Smooth muscle cell (in vitro differentiated cells): ENCODE data around the gene ASB6. TPM values are rescaled to one million over a fixed set of nuclear protein-coding genes. Genes with fewer than 3 reads are reported as not detected.

ENCODE experiments used
- DNase-seq: peaks from one replicate; lab custom pipeline; 2025; ENCODE audit not compliant: unreplicated experiment; lab: John Stamatoyannopoulos, UW
- H2AFZ ChIP-seq: fragments of 200-600 bp; sonication (generic); 2 replicates; pipeline ENCODE4 v1.6.0; 2016; ENCODE audit warnings: antibody characterized with exemption, low read depth, mild to moderate bottlenecking
- H3F3A ChIP-seq: fragments of 200-600 bp; sonication (generic); 2 replicates; pipeline ENCODE4 v1.6.0; 2017; ENCODE audit warnings: antibody characterized with exemption, low read depth
- H3K27ac ChIP-seq: fragments of 200-600 bp; sonication (generic); 2 replicates; pipeline ENCODE4 v1.5.1; 2016; ENCODE audit warnings: low read depth, mild to moderate bottlenecking
- H3K27me3 ChIP-seq: fragments of 200-600 bp; sonication (generic); 2 replicates; pipeline ENCODE4 v1.6.1; 2016; ENCODE audit warnings: low read depth, mild to moderate bottlenecking
- H3K36me3 ChIP-seq: fragments of 200-600 bp; sonication (generic); 2 replicates; pipeline ENCODE4 v1.5.1; 2016; ENCODE audit warnings: low read depth
- H3K4me1 ChIP-seq: fragments of 200-600 bp; sonication (generic); 2 replicates; pipeline ENCODE4 v1.5.1; 2016; ENCODE audit warnings: low read depth
- H3K4me2 ChIP-seq: fragments of 200-600 bp; sonication (generic); 2 replicates; pipeline ENCODE4 v1.6.0; 2016; ENCODE audit warnings: mild to moderate bottlenecking
- H3K4me3 ChIP-seq: fragments of 200-600 bp; sonication (generic); 2 replicates; pipeline ENCODE4 v1.5.1; 2016; ENCODE audit warnings: mild to moderate bottlenecking
- H3K79me2 ChIP-seq: fragments of 200-600 bp; sonication (generic); 2 replicates; pipeline ENCODE4 v1.6.0; 2016; ENCODE audit warnings: low read depth, mild to moderate bottlenecking
- H3K9ac ChIP-seq: fragments of 200-600 bp; sonication (generic); 2 replicates; pipeline ENCODE4 v1.6.0; 2016; ENCODE audit warnings: low read depth
- H3K9me3 ChIP-seq: fragments of 200-600 bp; sonication (generic); replicated peaks from 2 replicates; pipeline ENCODE4 v1.5.1; 2016; ENCODE audit warnings: low read depth
- H4K20me1 ChIP-seq: fragments of 200-600 bp; sonication (generic); 2 replicates; pipeline ENCODE4 v1.6.0; 2016; ENCODE audit warnings: low read depth
- CTCF ChIP-seq: fragments of 200-600 bp; sonication (generic); IDR thresholded peaks from 2 replicates; pipeline ENCODE4 v1.5.1; 2017; ENCODE audit warnings: borderline replicate concordance, mild to moderate bottlenecking, antibody characterized with exemption; ENCODE audit not compliant: insufficient read depth, poor library complexity, severe bottlenecking
- WGBS: methylation state at CpG from one replicate; pipeline ENCODE4 v1.1.7; 2016; ENCODE audit warnings: low lambda C conversion rate; 5-methylcytosine and 5-hydroxymethylcytosine counted together
- polyA plus RNA-seq: library from polyadenylated mRNA; unstranded; fragments of >200 nt; fragmentation: Nextera tagmentation; extraction: Ambion mirVana; gene quantifications from 2 replicates; pipeline ENCODE4 v1.2.1, GENCODE V29; 2016
- total RNA-seq: library from RNA; depleted of rRNA; stranded (reverse); fragments of >200 nt; gene quantifications from 2 replicates; pipeline ENCODE4 v1.2.3, GENCODE V29; 2014

Gene ASB6, protein sequence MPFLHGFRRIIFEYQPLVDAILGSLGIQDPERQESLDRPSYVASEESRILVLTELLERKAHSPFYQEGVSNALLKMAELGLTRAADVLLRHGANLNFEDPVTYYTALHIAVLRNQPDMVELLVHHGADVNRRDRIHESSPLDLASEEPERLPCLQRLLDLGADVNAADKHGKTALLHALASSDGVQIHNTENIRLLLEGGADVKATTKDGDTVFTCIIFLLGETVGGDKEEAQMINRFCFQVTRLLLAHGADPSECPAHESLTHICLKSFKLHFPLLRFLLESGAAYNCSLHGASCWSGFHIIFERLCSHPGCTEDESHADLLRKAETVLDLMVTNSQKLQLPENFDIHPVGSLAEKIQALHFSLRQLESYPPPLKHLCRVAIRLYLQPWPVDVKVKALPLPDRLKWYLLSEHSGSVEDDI
- total RNA-seq = 10.9 and 13.8 TPM in 2 replicates
- 22.2 and 26.0 TPM in 2 replicates for polyA plus RNA-seq

- DNase-seq = peak; percentile 98
- H3K9me3 ChIP-seq = no peaks in the 10 kb centered on the region
- peaks cover 8% of the 10 kb centered on the region for H3K4me1 ChIP-seq
- peak within 1 kb of the TSS; percentile 88 for H3K9ac ChIP-seq
- under 1% methylated on average over 73 of the region's 93 CpGs for WGBS
- peak; percentile 96 for TF ChIP-seq CTCF
- H3F3A ChIP-seq = peaks cover 2% of the 10 kb centered on the region
- H2AFZ ChIP-seq = no peak within 1 kb of the TSS
- peak within 1 kb of the TSS; percentile 55 for H3K27ac ChIP-seq
- peak within 1 kb of the TSS; percentile 94 for H3K4me3 ChIP-seq
- H3K27me3 ChIP-seq = no peaks in the 10 kb centered on the region
- peaks cover 32% of the 10 kb centered on the region for H4K20me1 ChIP-seq
- no peaks in the 10 kb centered on the region for H3K36me3 ChIP-seq
- H3K79me2 ChIP-seq = peaks cover 26% of the 10 kb centered on the region
- H3K4me2 ChIP-seq = peak within 1 kb of the TSS; percentile 96
Observed at GRCh38 chr9:129641750-129642585, at the start of gene ASB6. Gene ASB6 (minus strand): TSS chr9:129642151. CDS start chr9:129641999, 152 bp downstream.

GRCh38 chr9:129688285-129689043, 46.5 kb upstream of the ASB6 start:
- TF ChIP-seq CTCF = no peak
- H3K9ac ChIP-seq = no peak overlapping the region
- no peak overlapping the region for H3K4me3 ChIP-seq
- H3K9me3 ChIP-seq = no peaks in the 10 kb centered on the region
- WGBS = 94% methylated on average over 11 of the region's 11 CpGs
- H3K36me3 ChIP-seq = peaks cover 4% of the 10 kb centered on the region
- DNase-seq = no peak
- peaks cover 62% of the 10 kb centered on the region for H3K79me2 ChIP-seq
- H3K4me1 ChIP-seq = no peaks in the 10 kb centered on the region
- no peak overlapping the region for H3K4me2 ChIP-seq
- H3K27ac ChIP-seq = no peak overlapping the region
- peaks cover 61% of the 10 kb centered on the region for H4K20me1 ChIP-seq
- H2AFZ ChIP-seq = no peak overlapping the region
- no peaks in the 10 kb centered on the region for H3K27me3 ChIP-seq
- H3F3A ChIP-seq = no peaks in the 10 kb centered on the region

DNA sequence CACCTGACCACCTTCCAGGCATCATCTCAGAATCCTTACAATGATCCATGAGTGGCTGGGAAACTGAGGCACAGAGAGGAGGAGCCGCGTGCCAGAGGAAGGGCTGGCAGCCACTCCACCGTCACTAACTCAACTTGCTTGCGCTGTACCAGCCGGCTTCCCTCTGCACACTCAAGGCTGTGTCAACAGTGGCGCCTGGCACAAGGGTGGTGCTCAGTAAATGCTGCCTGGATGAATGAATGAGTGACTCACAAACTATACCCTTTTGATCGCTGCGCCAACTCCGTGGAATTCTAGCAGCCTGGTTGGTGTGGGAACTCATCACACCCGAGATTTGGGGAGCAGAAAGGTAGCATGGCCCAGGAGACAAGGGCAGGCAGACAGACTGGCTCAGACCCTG, 45.4 kb upstream of the ASB6 start:
- no peaks in the 10 kb centered on the region for H3K27me3 ChIP-seq
- no peaks in the 10 kb centered on the region for H3F3A ChIP-seq
- H2AFZ ChIP-seq = no peak overlapping the region
- peaks cover under 1% of the 10 kb centered on the region for H3K36me3 ChIP-seq
- no peak overlapping the region for H3K4me3 ChIP-seq
- no peak overlapping the region for H3K4me2 ChIP-seq
- no peaks in the 10 kb centered on the region for H3K9me3 ChIP-seq
- no peak for DNase-seq
- no peak overlapping the region for H3K9ac ChIP-seq
- no peak for TF ChIP-seq CTCF
- no peaks in the 10 kb centered on the region for H3K4me1 ChIP-seq
- WGBS = 94% methylated on average over 10 of the region's 10 CpGs
- H4K20me1 ChIP-seq = peaks cover 71% of the 10 kb centered on the region
- H3K27ac ChIP-seq = no peak overlapping the region
- peaks cover 54% of the 10 kb centered on the region for H3K79me2 ChIP-seq
